GM12878 (cell line): Measurements from ENCODE around the gene SELPLG.

Source experiments
- CEBPB ChIP-seq, 2 experiments: fragments of 150-350 bp in 1 of 2; IDR thresholded peaks; 2 replicates each; pipeline ENCODE4 v1.6.1; 2012 to 2014; ENCODE audit warnings: low read depth in 2 of 2, low read length in 2 of 2, borderline replicate concordance in 1 of 2, inconsistent platforms in 1 of 2
- CHD1 ChIP-seq: IDR thresholded peaks from 2 replicates; pipeline ENCODE4 v1.6.1; 2012; ENCODE audit warnings: low read depth, low read length, improper control_type of control experiment
- CHD2 ChIP-seq: IDR thresholded peaks from 2 replicates; pipeline ENCODE4 v1.6.1; 2011; ENCODE audit warnings: low read depth, low read length, improper control_type of control experiment, borderline replicate concordance
- CREM ChIP-seq: IDR thresholded peaks from 2 replicates; pipeline ENCODE4 v1.6.1; 2014; ENCODE audit warnings: antibody characterized with exemption, low read depth
- CTCF ChIP-seq, 3 experiments: IDR thresholded peaks in 2 of 3; conservative IDR thresholded peaks in 1 of 3; 2 replicates each; pipeline ENCODE4 v1.5.1; 2011; ENCODE audit warnings: low read depth in 3 of 3, low read length in 3 of 3, mild to moderate bottlenecking in 3 of 3, control low read depth in 2 of 3, moderate library complexity in 2 of 3, inconsistent platforms in 1 of 3, mixed read lengths in 1 of 3; ENCODE audit not compliant: control insufficient read depth in 2 of 3, insufficient read depth in 1 of 3; ENCODE audit errors: extremely low read depth in 1 of 3
- EGR1 ChIP-seq, 2 experiments: IDR thresholded peaks; 1 replicate in 1 of 2; 2 replicates in 1 of 2; pipeline ENCODE4 v1.6.1; 2011 to 2012; ENCODE audit warnings: low read depth in 2 of 2, low read length in 2 of 2, borderline replicate concordance in 1 of 2, mild to moderate bottlenecking in 1 of 2, moderate library complexity in 1 of 2
- MYC ChIP-seq: IDR thresholded peaks from 2 replicates; pipeline ENCODE4 v1.6.1; 2011; ENCODE audit warnings: mild to moderate bottlenecking, low read length, moderate library complexity, inconsistent platforms; ENCODE audit not compliant: insufficient read depth, insufficient replicate concordance, insufficient read length, severe bottlenecking
- NR2C2 ChIP-seq: IDR thresholded peaks from 2 replicates; pipeline ENCODE4 v1.6.1; 2011; ENCODE audit warnings: borderline replicate concordance, low read depth; ENCODE audit not compliant: control insufficient read depth, insufficient read length
- PAX5 ChIP-seq: IDR thresholded peaks from 2 replicates; pipeline ENCODE4 v1.6.1; 2011; ENCODE audit warnings: low read depth, low read length, borderline replicate concordance
- POLR2AphosphoS5 ChIP-seq: IDR thresholded peaks from 2 replicates; pipeline ENCODE4 v1.6.1; 2011; ENCODE audit warnings: mild to moderate bottlenecking, low read length, inconsistent platforms
- RAD51 ChIP-seq: fragments of 450-650 bp; IDR thresholded peaks from 2 replicates; pipeline ENCODE4 v1.6.1; 2016; ENCODE audit warnings: moderate library complexity, mild to moderate bottlenecking, inconsistent platforms
- SUZ12 ChIP-seq: fragments of 200-600 bp; sonication (generic); IDR thresholded peaks from one replicate; pipeline ENCODE4 v1.6.1; 2018; ENCODE audit warnings: antibody characterized with exemption, mild to moderate bottlenecking; ENCODE audit not compliant: unreplicated experiment
- TF ChIP-seq, protein P1 (sequence below): fragments of 450-650 bp; IDR thresholded peaks from 2 replicates; pipeline ENCODE4 v1.6.1; 2016; ENCODE audit warnings: mild to moderate bottlenecking, moderate library complexity, borderline replicate concordance
- TF ChIP-seq, protein P2 (sequence below): IDR thresholded peaks from 2 replicates; pipeline ENCODE4 v1.6.1; 2011; ENCODE audit warnings: low read depth, mild to moderate bottlenecking, low read length, moderate library complexity, borderline replicate concordance; ENCODE audit errors: extremely low read depth

- TF ChIP-seq POLR2AphosphoS5 (no peak), NR2C2 (no peak), CHD2 (no peak), SUZ12 (no peak), CTCF (IDR thresholded peaks at IDR 0.05 in 2 of 3, conservative IDR thresholded peaks at IDR 0.05 in 1 of 3; ENCODE audit: control insufficient read depth in 2 of 3, extremely low read depth in 1 of 3, insufficient read depth in 1 of 3, low read depth in 3 of 3, low read length in 3 of 3) (no peak), EGR1 (IDR thresholded peaks at IDR 0.05; ENCODE audit: borderline replicate concordance in 1 of 2, low read depth in 2 of 2, low read length in 2 of 2) (no peak), CHD1 (no peak), MYC (no peak), CREM (no peak), CEBPB (IDR thresholded peaks at IDR 0.05; ENCODE audit: borderline replicate concordance in 1 of 2, low read depth in 2 of 2, low read length in 2 of 2) (no peak), PAX5 (no peak), RAD51 (no peak)
- TF ChIP-seq, protein P1, sequence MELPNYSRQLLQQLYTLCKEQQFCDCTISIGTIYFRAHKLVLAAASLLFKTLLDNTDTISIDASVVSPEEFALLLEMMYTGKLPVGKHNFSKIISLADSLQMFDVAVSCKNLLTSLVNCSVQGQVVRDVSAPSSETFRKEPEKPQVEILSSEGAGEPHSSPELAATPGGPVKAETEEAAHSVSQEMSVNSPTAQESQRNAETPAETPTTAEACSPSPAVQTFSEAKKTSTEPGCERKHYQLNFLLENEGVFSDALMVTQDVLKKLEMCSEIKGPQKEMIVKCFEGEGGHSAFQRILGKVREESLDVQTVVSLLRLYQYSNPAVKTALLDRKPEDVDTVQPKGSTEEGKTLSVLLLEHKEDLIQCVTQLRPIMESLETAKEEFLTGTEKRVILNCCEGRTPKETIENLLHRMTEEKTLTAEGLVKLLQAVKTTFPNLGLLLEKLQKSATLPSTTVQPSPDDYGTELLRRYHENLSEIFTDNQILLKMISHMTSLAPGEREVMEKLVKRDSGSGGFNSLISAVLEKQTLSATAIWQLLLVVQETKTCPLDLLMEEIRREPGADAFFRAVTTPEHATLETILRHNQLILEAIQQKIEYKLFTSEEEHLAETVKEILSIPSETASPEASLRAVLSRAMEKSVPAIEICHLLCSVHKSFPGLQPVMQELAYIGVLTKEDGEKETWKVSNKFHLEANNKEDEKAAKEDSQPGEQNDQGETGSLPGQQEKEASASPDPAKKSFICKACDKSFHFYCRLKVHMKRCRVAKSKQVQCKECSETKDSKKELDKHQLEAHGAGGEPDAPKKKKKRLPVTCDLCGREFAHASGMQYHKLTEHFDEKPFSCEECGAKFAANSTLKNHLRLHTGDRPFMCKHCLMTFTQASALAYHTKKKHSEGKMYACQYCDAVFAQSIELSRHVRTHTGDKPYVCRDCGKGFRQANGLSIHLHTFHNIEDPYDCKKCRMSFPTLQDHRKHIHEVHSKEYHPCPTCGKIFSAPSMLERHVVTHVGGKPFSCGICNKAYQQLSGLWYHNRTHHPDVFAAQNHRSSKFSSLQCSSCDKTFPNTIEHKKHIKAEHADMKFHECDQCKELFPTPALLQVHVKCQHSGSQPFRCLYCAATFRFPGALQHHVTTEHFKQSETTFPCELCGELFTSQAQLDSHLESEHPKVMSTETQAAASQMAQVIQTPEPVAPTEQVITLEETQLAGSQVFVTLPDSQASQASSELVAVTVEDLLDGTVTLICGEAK: no peak
- TF ChIP-seq, protein P2, sequence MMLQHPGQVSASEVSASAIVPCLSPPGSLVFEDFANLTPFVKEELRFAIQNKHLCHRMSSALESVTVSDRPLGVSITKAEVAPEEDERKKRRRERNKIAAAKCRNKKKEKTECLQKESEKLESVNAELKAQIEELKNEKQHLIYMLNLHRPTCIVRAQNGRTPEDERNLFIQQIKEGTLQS: no peak
These were observed 9.4 kb upstream of the SELPLG start for GRCh38 chr12:108642899-108643654.
